Fibroblast of skin of left biceps (primary cell): ENCODE measurements around the gene CCL22.
"Not testable (repeated sequence)": the region's sequence is repeated elsewhere in the genome, so short reads cannot be mapped to it uniquely, and the experiment has no call there.

Source experiments
- DNase-seq, 2 experiments: peaks; one replicate each; pipeline ENCODE4 v3.0.0-alpha.2; 2013; ENCODE audit warnings: low read depth in 2 of 2

The CCL22 gene, protein sequence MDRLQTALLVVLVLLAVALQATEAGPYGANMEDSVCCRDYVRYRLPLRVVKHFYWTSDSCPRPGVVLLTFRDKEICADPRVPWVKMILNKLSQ

DNA sequence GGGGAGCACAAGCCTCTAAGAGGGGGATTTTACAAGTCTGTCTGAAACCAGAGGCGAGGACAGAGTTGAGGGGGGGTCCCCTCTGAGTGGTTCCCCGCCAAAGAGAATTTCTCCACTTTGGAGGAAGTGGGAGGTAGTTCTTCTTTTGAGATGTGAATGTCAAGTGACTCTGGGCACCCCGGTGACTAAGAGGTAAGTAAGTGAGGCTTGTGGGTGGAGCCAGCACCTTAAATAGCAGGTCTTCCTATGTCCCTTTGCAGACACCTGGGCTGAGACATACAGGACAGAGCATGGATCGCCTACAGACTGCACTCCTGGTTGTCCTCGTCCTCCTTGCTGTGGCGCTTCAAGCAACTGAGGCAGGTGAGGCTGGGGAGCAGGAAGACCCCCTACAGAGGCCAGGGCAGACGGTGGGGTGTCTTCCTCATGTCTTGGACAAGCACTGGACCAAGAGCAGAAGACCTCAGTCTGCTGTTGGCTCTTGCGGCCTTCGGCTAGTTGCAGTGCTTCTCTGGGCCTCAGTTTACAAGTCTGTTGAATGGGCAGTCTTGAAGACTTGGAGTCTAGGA, at the start of gene CCL22:
CCL22 (plus strand) TSS at position 257 of the 569 bp plus-strand sequence; CDS start at position 291, 34 bp downstream.
- no peak for DNase-seq

DNA sequence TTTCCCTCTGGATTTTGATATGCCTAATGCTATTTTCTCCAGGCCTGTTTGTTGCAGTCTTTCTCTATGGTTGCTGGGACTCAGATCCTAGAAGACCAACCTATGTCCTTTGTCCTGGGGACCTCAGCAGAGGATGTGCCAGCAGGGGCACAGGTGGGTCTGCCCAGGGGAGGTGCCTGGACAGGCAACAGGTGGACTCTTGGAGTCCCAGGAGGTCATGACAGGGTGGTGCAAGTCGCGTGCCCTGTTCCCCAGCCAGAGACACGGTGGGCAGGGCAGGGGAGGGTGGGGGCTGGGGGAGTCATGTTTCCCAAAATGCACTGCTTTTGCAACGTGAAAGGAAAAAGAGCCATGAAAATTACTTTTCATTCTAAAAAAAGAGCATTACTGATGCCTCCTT, 47.8 kb upstream of the CCL22 start:
- DNase-seq = no peak

DNA sequence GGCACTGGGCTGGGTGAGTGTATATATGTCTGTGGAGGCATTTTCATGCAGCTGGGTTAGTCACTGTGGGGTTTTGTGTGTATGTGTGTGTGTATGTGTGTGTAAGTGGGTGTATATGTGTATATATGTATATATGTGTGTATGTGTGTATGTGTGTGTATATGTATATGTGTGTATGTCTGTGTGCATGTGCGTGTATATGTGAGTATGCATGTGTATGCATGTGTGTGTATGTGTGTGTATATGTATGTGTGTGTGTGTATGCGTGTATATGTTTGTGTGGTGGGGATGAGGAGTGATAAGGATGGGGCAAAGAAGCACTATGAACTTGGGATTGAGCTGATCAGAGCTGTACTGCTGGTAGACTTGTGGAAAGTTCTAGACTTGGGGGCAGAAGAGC, 45.1 kb upstream of the CCL22 start:
- no peak for DNase-seq

DNA sequence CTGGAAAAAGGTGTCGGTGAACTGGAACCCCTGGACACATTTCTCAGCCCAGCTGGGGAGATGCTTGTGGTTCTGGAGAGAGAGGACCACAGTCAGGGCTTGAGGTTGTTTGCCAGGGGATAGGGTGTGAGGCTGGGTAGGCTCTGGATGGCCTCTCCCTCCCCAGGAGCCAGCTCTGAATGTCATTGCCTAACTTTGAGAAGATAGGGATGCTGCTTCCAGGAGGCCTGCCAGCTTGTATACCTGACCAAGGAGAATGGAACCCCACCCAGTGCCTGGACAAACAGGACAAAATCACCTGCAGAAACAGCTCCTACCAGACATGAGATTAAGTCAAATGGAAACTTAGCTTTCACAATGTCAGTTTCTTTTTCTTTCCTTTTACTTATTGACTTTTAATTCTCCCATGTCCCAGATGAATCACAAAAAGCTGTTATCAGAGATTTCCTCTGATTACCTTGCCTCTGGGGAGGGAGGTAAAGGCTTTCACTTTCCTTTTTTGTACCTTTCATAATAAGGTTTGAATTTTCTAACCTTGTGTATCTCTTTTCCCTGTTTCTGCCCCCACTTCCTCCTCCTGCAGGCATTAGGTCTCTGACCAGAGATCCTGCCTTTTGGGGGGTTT, 44.3 kb upstream of the CCL22 start:
- DNase-seq = no peak

DNA sequence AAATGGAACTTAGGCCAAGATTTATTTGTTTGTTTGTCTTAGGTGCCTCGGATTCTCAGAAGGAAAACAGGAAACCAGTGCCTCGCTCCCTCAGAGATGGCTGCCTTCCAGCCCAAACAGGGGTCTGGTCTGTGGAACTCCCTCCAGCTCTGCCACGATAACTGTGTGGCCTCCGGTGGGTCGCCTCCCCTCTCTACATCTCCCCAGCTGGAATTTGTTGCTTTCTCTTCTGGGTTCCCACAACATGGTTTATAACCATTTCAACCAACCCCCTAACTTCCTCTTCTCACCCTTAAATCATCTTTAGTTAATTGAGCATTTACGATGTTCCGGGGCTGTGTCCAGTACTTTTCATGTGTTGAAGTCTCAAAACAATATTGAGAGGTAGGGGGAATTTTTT, 43.2 kb upstream of the CCL22 start:
- DNase-seq = no peak

DNA sequence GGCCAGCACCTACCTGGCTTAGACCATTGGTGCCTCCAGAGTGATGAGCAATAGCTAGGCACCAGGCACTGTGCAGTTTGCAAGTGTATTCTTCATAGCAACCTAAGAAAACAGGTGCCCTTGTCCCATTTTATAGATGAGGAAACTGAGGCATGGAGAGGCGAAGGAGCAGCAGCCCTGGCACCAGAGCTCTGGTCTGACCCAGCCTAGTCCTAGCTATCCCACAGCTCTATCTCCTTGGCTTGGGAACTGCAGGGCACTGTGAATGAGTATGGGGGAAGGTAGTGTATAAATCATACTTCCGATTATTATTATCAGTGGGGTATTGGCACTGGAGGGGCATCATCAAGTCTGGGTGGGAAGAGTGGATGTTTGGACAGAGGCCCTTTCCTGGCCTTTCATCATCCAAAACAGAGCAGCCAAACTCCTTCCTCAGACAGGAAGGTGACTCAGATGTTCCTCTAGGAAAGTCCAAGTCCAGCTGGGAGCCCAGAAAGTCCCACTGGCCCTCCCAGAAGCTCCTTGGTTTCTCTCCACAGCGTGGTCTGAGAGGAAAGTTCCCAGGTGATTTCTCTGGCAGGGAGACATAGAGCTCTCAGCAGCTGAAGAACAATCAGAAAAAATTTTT, 42.1 kb upstream of the CCL22 start:
- DNase-seq = peak; percentile 63 to 67

DNA sequence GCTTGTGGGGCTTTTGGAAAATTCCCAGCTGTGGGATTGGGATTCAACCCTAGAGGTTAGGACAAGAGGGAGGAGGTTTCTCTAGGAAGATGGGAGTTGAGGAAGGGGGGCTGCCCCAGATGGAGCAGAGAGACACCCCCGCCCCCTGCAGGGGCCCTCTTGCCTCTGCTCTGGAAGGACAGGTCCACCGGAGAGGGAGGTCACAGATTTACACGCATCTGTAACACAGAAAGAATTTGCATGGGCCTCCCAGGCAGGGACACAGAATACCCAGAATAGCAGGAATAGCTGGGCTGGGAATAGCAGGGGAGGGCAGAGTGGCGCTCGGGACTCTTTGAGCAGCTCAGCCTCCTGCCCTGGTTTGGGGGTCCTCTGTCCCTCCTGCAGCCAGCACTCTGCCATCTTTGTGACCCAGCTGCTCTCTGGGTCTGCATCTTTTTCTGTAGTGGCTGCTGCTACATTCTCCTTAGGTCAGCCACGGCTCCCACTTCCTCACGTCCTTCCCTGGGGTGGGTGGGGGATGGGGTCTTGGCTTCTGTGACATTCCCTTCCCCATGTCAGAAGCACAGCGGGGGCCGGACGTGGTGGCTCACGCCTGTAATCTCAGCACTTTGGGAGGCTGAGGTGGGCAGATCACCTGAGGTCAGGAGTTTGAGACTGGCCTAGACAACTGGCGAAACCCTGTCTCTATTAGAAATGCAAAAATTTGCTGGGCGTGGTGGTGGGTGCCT, 40.2 kb upstream of the CCL22 start:
- DNase-seq = no peak

DNA sequence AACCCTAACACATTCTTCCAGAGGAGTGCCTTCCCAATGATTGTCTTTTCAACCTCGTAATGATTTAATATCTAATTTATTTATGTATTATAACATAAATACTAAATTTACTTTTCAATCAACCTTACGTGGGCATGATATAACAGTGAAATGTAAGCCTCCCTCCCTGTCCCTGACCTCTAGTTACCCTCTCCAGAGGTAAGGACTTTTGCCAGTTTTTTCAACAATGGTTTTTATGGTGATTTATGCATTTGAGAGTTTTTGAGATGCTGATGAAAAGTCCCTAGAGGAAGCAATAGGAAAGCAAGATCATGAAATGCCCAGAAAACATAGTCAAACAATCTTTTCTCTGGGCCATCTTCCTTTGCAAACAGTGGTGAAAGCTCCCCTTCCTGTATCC, 38.9 kb upstream of the CCL22 start:
- no peak for DNase-seq

DNA sequence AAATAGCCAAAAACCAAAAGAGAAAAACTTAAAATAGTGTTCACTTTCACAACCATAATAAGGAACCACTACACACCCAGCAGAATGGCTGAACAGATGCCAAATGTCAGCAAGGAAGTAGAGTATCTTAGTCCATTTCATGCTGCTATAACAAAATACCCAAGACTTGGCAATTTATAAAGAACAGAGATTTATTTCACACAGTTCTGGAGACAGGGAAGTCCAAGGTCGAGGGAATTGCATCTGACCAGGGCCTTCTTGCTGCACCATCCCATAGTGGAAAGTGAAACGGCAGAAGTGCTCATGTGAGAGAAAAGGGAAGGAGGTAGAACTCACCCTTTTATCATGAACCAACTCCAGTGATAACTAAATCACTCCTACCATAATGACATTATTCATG, 33.8 kb upstream of the CCL22 start:
- DNase-seq = no peak

DNA sequence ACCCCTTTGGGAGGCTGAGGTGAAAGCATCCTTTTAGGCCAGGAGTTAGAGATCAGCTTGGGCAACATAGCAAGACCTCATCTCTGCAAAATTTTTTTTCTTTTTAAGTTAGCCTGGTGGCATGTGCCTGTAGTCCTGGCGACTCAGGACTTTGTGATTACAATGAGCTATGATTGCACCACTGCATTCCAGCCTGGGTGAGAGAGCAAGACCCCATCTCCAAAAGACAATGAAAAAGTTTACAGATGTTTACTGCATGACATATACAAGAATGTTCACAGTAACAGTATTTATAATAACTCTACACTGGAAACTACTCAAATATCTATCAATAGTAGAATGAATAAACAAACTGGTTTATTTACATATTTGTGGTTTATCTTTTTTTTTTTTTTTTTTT, 33.1 kb upstream of the CCL22 start:
- DNase-seq = no peak

DNA sequence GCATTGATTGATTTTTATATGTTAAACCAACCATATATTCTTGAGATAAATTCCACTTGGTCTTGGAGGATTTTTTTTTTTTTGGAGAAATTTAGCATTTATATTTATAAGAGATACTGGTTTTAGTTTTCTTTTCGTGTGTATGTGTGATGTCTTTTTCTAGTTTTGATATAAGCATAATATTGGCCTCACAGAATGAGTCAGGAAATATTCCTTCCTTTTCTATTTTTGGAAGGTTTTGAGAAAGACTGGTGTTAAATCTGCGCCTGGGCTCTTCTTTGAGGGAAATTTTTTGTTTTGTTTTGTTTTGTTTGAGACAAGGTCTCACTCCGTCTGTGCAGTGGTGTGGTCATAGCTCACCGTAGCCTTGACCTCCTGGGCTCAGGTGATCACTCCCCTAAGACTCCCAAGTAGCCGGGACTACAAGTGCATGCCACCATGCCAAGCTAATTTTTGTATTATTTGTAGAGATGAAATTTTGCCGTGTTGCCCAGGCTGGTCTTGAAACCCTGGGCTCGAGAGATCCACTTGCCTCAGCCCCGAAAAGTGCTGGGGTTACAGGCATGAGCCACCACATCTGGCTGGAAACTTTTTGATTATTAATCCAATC, 28.8 kb upstream of the CCL22 start:
- DNase-seq = no peak

DNA sequence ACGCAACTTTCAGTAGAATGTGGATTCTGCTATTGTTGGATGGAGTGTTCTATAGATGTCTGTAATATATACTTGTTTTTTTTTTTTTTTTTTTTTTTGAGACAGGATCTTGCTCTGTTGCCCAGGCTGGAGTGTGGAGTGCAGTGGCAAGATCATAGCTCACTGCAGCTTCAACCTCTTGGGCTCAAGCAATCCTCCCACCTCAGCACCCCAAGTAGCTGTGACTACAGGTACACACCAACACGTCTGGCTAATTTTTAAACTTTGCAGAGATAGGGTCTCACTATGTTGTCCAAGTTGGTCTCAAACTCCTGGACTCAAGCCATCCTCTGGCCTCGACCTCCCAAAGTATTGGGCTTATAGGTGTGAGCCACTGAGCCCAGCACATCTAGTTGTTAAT, 27.2 kb upstream of the CCL22 start:
- no peak for DNase-seq

DNA sequence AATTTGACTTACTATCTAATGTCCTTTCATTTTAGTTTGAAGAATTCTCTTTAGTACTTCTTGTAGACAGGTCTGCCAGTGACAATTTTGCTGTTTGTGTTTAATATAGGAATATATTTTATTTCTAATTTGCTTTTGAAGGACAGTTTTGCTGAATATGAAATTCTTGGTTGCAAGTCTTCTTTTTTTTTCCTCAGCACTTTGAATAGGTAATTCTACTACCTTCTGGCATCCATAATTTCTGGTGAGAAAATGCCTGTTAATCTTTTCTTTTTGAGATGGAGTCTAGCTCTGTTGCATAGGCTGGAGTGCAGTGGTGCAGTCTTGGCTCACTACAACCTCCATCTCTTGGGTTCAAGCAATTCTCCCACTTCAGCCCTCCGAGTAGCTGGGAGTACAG, 25.2 kb upstream of the CCL22 start:
- no peak for DNase-seq

DNA sequence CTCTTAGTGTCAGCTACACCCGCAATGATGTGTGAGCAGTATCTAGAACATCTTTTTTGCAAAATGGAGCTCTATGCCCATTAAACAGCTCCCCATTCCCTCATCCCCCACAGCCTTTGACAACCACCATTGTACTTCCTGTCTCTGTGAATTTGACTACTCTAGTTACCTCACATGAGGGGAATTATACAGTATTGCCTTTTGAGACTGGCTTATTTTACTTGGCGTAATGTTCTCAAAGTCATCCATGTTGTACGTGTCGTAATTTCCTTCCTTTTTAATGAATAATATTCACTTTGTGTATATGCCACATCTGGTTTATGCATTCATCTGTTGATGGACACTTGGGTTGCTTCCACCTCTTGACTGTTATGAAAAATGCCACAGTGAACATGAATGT, 23.2 kb upstream of the CCL22 start:
- DNase-seq = no peak

DNA sequence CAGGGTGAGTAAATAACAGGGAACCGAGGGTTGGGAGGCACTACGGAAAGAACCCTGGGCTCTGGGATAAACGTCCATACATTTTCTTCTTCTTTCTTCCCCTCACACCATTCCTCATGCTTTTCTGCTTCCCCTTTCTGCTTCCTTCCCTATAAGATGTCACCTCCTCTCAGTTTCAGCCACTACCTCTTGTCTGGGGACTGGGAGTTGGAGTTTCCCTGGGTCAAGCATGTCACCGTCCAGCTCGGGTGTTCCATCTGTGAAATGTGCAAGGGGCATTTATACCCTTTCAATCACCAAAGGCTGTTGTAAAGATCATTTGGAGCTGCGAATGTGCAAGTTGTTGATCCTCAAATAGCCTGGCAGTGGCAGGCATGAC, 17.5 kb upstream of the CCL22 start:
- DNase-seq = no peak

DNA sequence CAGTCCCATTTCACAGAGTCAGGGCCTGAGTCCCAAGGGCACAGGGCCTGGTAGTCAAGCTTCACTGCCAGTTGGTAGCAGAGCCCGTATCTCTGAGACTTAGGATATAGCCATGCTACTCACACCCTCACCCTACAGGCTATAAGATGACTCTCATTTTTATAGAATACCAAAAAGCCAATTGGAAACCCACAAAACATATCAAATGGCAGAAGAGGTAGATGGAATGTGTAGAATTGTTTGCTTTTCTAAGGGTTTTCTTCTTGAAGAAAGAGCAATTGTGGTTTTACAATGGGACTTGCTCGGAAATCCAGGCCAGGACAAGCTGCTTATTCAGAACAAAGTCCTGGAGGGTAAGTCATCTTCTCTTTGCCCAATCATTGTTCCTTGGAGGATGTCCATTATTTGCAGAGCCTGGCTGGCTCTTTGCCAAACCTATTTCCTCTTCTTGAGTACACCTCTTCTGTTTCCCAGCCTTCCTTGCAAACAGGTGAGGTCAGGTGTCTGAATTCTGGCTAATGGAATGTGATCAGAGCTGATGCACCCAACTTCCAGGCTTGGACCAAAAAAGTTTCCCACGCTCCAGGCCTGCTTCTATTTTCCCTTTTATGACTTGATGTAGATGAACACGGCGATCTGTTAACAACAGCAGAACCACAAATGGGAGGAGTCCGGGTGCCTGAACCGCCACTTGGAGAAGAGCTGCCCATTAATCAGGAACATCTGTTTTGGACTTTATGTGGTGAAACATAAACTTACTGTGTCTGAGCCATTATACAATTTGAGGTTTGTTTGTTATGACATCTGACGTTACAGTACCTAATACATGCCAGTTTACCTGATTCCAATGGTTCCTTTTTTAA, 16.9 kb upstream of the CCL22 start:
- DNase-seq = peak; percentile 79 to 83

DNA sequence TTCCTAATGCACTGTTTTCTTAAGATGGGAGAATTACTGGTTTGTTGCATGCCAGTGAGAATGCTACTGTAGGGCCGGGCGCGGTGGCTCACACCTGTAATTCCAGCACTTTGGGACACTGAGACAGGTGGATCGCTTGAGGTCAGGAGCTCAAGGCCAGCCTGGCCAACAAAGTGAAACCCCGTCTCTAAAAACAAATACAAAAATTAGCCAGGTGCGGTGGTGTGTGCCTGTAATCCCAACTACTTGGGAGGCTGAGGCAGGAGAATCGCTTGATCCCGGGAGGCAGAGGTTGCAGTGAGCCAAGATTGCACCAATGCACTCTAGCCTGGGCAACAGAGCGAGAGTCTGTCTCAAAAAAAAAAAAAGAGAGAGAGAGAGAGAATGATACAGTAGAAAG, 16.0 kb upstream of the CCL22 start:
- DNase-seq = not testable (repeated sequence)

DNA sequence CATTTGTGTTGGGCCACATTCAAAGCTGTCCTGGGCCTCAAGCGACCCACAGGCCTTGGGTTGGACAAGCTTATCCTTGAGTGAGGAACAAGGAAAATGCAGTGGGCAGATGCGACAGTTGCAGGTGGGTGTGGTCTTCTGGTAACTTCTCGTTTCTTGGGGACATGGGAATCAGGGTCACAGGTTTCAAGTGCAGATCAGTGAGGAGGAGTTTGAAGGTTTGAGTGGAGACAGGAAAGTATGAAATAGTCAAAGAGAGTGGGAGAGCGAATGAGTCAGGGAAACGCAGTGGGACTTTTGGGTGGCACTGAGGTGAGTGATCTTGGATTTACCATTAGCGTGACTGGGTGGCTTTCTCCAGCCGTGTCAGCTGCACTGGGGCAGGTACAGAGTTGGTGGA, 15.4 kb upstream of the CCL22 start:
- no peak for DNase-seq

DNA sequence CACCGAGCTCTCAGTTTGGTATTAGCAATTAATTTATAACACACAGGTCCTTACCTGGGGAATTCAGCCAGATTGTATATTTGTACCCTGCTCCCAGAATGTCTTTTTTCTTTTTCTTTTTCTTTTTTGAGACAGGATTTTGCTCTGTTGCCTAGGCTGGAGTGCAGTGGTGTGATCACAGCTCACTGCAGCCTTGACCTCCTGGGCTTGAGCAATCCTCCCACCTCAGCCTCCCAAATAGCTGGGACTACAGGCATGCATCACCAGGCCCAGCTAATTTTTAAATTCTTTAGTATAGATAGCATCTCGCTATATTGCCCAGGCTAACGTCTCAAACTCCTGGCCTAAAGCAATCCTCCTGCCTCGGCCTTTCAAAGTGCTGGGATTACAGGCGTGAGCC, 14.5 kb upstream of the CCL22 start:
- not testable (repeated sequence) for DNase-seq

DNA sequence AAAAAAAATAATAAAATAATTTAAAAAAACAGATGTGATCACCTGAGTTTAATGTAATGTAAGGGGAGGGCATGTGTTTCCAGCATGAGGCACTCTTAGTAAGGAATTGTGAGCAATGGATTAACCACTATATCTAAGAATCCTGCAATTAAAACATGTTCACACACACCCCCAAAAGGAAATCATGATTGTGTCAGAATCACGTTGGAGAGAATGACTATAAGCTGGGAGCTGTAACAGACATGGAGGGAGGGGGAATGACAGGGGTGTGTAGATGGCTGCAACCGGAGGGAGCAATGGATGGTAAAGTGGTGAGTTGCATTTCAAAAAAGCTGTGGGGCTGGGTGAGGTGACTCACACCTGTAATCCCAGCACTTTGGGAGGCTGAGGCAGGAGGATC, 13.6 kb upstream of the CCL22 start:
- DNase-seq = no peak

DNA sequence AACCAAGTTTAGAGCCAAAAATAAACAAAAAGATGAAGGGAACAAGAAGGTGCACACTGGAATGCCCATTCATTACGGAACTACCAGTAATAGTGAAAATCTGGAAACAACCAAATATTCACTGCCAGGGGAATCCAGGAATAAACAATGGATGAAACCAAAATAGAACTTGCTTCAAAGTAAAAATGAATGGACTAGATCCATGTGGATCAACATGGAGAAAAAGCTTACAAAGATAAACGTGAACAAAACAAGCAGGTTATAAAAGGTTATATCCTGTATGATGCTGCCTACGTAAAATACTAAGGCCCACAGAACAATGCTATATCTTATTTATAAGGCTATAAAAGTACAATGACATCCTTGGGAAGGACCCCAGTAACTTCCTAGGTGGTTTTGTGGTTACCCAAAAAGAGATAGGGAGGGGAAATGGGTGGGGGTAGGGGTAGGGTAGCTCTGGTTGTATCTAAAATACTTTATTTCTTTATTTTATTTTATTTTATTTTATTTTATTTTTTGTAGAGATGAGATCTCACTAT, 12.8 kb upstream of the CCL22 start:
- DNase-seq = no peak
